K562 (cell line): Measurements from ENCODE around the gene PSRC1. TPM values are rescaled to one million over a fixed set of nuclear protein-coding genes. Genes with fewer than 3 reads are reported as not detected.

Experiments used
- ADNP ChIP-seq: fragments of 200-800 bp; sonication (Bioruptor generic); IDR thresholded peaks from 2 replicates; pipeline ENCODE4 v1.6.1; 2016; ENCODE audit warnings: missing genetic modification characterization, missing compliant biosample characterization
- CBX3 ChIP-seq, 2 experiments: IDR thresholded peaks; 1 replicate in 1 of 2; 2 replicates in 1 of 2; pipeline ENCODE4 v1.6.1; 2012; ENCODE audit warnings: inconsistent platforms in 2 of 2, low read length in 2 of 2, borderline replicate concordance in 1 of 2, control low read depth in 1 of 2
- ETV6 ChIP-seq, 3 experiments: fragments of 150-350 bp in 1 of 3; sonication (generic) in 1 of 3; formaldehyde crosslinking in 1 of 3; IDR thresholded peaks; 2 replicates each; pipeline versions ENCODE4 v1.6.1 to v1.8.0; 2014 to 2022; ENCODE audit warnings: borderline replicate concordance in 2 of 3, low read depth in 2 of 3, antibody characterized with exemption in 1 of 3, low read length in 1 of 3, mild to moderate bottlenecking in 1 of 3, missing genetic modification reagents in 1 of 3
- HBP1 ChIP-seq: fragments of 450-650 bp; formaldehyde crosslinking; IDR thresholded peaks from 2 replicates; pipeline ENCODE4 v1.4.0; 2022; ENCODE audit warnings: missing genetic modification characterization
- KLF13 ChIP-seq: fragments of 450-650 bp; IDR thresholded peaks from 2 replicates; pipeline ENCODE4 v1.6.1; 2016; ENCODE audit warnings: missing genetic modification characterization, low read depth, mild to moderate bottlenecking, missing compliant biosample characterization, moderate library complexity, borderline replicate concordance
- NCOR1 ChIP-seq: fragments of 450-650 bp; IDR thresholded peaks from 2 replicates; pipeline ENCODE4 v1.6.1; 2016; ENCODE audit warnings: mild to moderate bottlenecking, moderate library complexity
- TBL1XR1 ChIP-seq, 2 experiments: IDR thresholded peaks; 2 replicates each; pipeline ENCODE4 v1.6.1; 2012; ENCODE audit warnings: improper control_type of control experiment in 2 of 2, low read length in 2 of 2, mild to moderate bottlenecking in 1 of 2
- ZBED1 ChIP-seq: IDR thresholded peaks from 2 replicates; pipeline ENCODE4 v1.6.1; 2014
- ZBTB9 ChIP-seq: fragments of 450-650 bp; formaldehyde crosslinking; IDR thresholded peaks from 2 replicates; pipeline ENCODE4 v1.4.0; 2020; ENCODE audit warnings: mild to moderate bottlenecking, moderate library complexity
- ZEB2 ChIP-seq: fragments of 450-650 bp; IDR thresholded peaks from 2 replicates; pipeline ENCODE4 v1.6.1; 2016
- polyA plus RNA-seq, 8 experiments: library from polyadenylated mRNA; depleted of rRNA in 4 of 8; stranded (reverse) in 5 of 8; unstranded in 3 of 8; fragments of >200 nt; fragmentation: Nextera tagmentation in 2 of 8; fragmentation: Illumina TruSeq in 1 of 8; extraction: Ambion mirVana in 2 of 8; extraction: Trizol in 1 of 8; gene quantifications; 2 replicates each; pipeline versions ENCODE4 v1.2.1 to v1.2.3, GENCODE V29; 2011 to 2014; ENCODE audit warnings: inconsistent platforms in 1 of 8, missing spikeins in 1 of 8
- total RNA-seq, 7 experiments: library from RNA; depleted of rRNA in 6 of 7; stranded (reverse); fragments of >200 nt in 6 of 7; fragmentation: Illumina TruSeq in 2 of 7; extraction: Trizol in 2 of 7; gene quantifications; 2 replicates each; pipeline versions ENCODE4 v1.2.1 to v1.2.3, GENCODE V29; 2011 to 2021; ENCODE audit warnings: low replicate concordance in 1 of 7
- TF ChIP-seq, protein P1 (sequence below), 2 experiments: fragments of 250-450 bp in 1 of 2; fragments of 450-650 bp in 1 of 2; sonication (Bioruptor Pico) in 1 of 2; IDR thresholded peaks; 2 replicates each; pipeline versions ENCODE4 v1.6.1 to v1.8.0; 2016 to 2021; ENCODE audit warnings: mild to moderate bottlenecking in 2 of 2, moderate library complexity in 2 of 2, missing compliant biosample characterization in 1 of 2, missing genetic modification characterization in 1 of 2
- TF ChIP-seq, protein P2 (sequence below), 2 experiments: fragments of 450-650 bp in 1 of 2; sonication (generic) in 1 of 2; formaldehyde crosslinking in 1 of 2; IDR thresholded peaks; 2 replicates each; pipeline versions ENCODE4 v1.7.1 to v1.9.0; 2016 to 2022; ENCODE audit warnings: inconsistent platforms in 1 of 2, mild to moderate bottlenecking in 1 of 2, missing genetic modification reagents in 1 of 2

The PSRC1 gene
- total and polyA plus RNA-seq, 9 of the 15 experiments (the other 6 are each of a cell fraction or from before 2014, with no cell fraction given) = 6.5 to 65.2 (median 39.3) TPM

DNA sequence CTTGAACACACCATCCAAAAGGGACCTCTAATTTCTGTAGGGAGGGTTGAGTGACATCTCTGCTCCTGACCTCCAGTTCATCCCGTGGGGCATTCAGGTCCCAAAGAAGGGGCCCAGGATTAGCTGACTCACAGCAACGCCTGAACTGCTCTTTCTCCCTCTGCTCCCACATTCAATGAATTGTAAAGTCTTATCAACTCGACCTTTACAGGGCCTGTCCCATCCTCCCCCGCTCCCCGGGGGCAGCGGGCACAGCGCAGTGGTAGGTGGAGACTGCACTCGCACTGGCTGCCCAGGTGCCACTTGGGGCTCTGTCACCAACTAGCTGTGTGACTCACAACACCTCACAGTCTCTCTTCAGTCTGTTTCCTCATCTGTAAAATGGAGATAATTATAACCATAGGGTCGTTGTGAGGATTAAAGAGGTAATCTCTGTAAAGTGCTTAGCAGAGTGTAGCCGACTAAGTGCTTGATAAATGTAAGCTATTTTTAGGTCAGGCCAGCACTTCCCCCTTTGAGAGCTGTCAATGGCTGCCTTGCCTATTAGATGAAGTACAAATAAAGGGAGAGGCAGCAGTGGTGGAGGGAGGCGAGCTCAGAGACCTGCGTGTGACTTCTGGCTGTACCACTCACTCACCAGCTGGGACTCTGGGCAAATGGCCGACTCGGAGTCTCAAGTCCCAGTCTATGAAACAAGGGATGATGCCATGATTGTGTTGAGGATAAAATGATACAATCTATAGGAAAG lies 24.5 kb upstream of the PSRC1 start (continued):
- TF ChIP-seq HBP1 = 0 out of 2 replicates have a peak, but pooled peaks have one; percentile 2
- peak in 1 of 2 experiments; percentile 51; a peak in 1 of 4 replicates for TF ChIP-seq ETV6 (IDR thresholded peaks at IDR 0.05; ENCODE audit: borderline replicate concordance in 1 of 2, low read depth in 2 of 2, low read length in 1 of 2)
- TF ChIP-seq ETV6 (CRISPR knock-in tag; IDR thresholded peaks at IDR 0.05; ENCODE audit: borderline replicate concordance) = no peak
- TF ChIP-seq, protein P1, sequence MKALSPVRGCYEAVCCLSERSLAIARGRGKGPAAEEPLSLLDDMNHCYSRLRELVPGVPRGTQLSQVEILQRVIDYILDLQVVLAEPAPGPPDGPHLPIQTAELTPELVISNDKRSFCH (CRISPR knock-in tag; IDR thresholded peaks at IDR 0.05) = no peak
- TF ChIP-seq, protein P1 (tag; IDR thresholded peaks at IDR 0.05) = peak; percentile 100
- TF ChIP-seq ZBED1 = 0 out of 2 replicates have a peak, but pooled peaks have one; percentile 42
- 0 out of 2 replicates have a peak, but pooled peaks have one; percentile 10 for TF ChIP-seq ZBTB9 (CRISPR knock-in tag)
- peak; percentile 60; the same call in 1 of the 2 replicates for TF ChIP-seq ZEB2
- peak; percentile 9 to 82; a peak in 1 of 4 replicates for TF ChIP-seq TBL1XR1 (IDR thresholded peaks at IDR 0.05; ENCODE audit: low read length in 2 of 2)
- TF ChIP-seq CBX3 (IDR thresholded peaks at IDR 0.05; ENCODE audit: borderline replicate concordance in 1 of 2, low read length in 2 of 2) = peak in 1 of 2 experiments; percentile 56; a peak in 1 of 3 replicates
- TF ChIP-seq, protein P2, sequence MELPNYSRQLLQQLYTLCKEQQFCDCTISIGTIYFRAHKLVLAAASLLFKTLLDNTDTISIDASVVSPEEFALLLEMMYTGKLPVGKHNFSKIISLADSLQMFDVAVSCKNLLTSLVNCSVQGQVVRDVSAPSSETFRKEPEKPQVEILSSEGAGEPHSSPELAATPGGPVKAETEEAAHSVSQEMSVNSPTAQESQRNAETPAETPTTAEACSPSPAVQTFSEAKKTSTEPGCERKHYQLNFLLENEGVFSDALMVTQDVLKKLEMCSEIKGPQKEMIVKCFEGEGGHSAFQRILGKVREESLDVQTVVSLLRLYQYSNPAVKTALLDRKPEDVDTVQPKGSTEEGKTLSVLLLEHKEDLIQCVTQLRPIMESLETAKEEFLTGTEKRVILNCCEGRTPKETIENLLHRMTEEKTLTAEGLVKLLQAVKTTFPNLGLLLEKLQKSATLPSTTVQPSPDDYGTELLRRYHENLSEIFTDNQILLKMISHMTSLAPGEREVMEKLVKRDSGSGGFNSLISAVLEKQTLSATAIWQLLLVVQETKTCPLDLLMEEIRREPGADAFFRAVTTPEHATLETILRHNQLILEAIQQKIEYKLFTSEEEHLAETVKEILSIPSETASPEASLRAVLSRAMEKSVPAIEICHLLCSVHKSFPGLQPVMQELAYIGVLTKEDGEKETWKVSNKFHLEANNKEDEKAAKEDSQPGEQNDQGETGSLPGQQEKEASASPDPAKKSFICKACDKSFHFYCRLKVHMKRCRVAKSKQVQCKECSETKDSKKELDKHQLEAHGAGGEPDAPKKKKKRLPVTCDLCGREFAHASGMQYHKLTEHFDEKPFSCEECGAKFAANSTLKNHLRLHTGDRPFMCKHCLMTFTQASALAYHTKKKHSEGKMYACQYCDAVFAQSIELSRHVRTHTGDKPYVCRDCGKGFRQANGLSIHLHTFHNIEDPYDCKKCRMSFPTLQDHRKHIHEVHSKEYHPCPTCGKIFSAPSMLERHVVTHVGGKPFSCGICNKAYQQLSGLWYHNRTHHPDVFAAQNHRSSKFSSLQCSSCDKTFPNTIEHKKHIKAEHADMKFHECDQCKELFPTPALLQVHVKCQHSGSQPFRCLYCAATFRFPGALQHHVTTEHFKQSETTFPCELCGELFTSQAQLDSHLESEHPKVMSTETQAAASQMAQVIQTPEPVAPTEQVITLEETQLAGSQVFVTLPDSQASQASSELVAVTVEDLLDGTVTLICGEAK (IDR thresholded peaks at IDR 0.05) = 0 out of 2 replicates have a peak, but pooled peaks have one; percentile 25
- TF ChIP-seq, protein P2 (CRISPR knock-in tag; IDR thresholded peaks at IDR 0.05) = no peak
- no peak for TF ChIP-seq ADNP (tag)
- peak; percentile 90 for TF ChIP-seq NCOR1
- TF ChIP-seq KLF13 (tag) = no peak
